Measurements from ENCODE around the gene CACNG5.

Gene CACNG5

DNA sequence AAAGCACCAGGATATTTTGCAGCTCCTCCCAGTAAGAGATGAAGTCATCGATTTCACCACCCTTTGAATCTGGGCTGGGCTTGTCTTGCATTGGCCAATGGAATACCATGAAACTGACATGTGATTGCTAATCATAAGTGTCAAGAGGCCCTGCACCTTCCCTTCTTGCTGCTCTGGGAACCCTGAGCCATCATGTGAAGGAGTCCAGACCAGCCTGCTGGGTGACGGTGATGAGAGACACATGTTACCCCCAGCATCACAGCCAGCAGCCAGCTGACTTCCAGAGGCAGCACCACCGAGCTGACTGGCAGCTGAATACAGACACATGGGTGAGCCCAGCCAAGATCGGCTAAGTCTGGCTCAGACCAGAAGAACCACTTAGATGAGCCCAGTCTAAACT, 86.0 kb downstream of the CACNG5 start:
- Histone ChIP-seq H3K4me1 (ENCODE audit: control insufficient read depth, insufficient read depth, low read length) (no peaks in the 10 kb centered on the region), H3K4me3 (ENCODE audit: low read depth, low read length) (no peak overlapping the region), H3K9me3 (ENCODE audit: control insufficient read depth, insufficient read depth, low read depth, low read length) (no peaks in the 10 kb centered on the region), H3K36me3 (ENCODE audit: control insufficient read depth in 2 of 2, insufficient read depth in 1 of 2, low read length in 2 of 2) (no peaks in the 10 kb centered on the region), H3K27ac (ENCODE audit: extremely low read depth, low read depth, low read length) (no peak overlapping the region)
- TF ChIP-seq ZNF626 (tag by site-specific recombination; IDR thresholded peaks at IDR 0.05) = no peak
- TF ChIP-seq ZNF302 (tag by site-specific recombination; IDR thresholded peaks at IDR 0.05; ENCODE audit: low read depth) = no peak
- TF ChIP-seq, protein P1, sequence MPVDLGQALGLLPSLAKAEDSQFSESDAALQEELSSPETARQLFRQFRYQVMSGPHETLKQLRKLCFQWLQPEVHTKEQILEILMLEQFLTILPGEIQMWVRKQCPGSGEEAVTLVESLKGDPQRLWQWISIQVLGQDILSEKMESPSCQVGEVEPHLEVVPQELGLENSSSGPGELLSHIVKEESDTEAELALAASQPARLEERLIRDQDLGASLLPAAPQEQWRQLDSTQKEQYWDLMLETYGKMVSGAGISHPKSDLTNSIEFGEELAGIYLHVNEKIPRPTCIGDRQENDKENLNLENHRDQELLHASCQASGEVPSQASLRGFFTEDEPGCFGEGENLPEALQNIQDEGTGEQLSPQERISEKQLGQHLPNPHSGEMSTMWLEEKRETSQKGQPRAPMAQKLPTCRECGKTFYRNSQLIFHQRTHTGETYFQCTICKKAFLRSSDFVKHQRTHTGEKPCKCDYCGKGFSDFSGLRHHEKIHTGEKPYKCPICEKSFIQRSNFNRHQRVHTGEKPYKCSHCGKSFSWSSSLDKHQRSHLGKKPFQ (tag by site-specific recombination; IDR thresholded peaks at IDR 0.05) = no peak
- TF ChIP-seq ZNF623 (tag by site-specific recombination; IDR thresholded peaks at IDR 0.05) = no peak
- no peak for TF ChIP-seq ZNF341 (tag by site-specific recombination; IDR thresholded peaks at IDR 0.05; ENCODE audit: low read depth)
- peak; percentile 30; the same call in 1 of the 2 replicates for TF ChIP-seq TRIM28 (IDR thresholded peaks at IDR 0.05; ENCODE audit: borderline replicate concordance, low read length)
- no peak for TF ChIP-seq ZNF624 (tag by site-specific recombination; IDR thresholded peaks at IDR 0.05)
- TF ChIP-seq ZNF792 (tag by site-specific recombination; IDR thresholded peaks at IDR 0.05) = no peak
- no peak for TF ChIP-seq ZBTB1 (tag by site-specific recombination; IDR thresholded peaks at IDR 0.05)
- TF ChIP-seq ZNF791 (tag by site-specific recombination; IDR thresholded peaks at IDR 0.05) = no peak
- TF ChIP-seq ZNF155 (tag by site-specific recombination; IDR thresholded peaks at IDR 0.05) = no peak
- no peak for TF ChIP-seq ZNF585B (tag by site-specific recombination; IDR thresholded peaks at IDR 0.05)
- TF ChIP-seq SETDB1 (IDR thresholded peaks at IDR 0.05; ENCODE audit: insufficient read length, low read length) = peak; percentile 41
- no peak for TF ChIP-seq BCL11B (tag by site-specific recombination; IDR thresholded peaks at IDR 0.05; ENCODE audit: low read depth)
- CTCF ChIA-PET = interaction anchor here (0.6 kb wide), 1 partner anchor 53 kb away, joined by 3 read pairs; no protein-coding TSS in a partner anchor
- POLR2A ChIA-PET = no interaction called here

DNA sequence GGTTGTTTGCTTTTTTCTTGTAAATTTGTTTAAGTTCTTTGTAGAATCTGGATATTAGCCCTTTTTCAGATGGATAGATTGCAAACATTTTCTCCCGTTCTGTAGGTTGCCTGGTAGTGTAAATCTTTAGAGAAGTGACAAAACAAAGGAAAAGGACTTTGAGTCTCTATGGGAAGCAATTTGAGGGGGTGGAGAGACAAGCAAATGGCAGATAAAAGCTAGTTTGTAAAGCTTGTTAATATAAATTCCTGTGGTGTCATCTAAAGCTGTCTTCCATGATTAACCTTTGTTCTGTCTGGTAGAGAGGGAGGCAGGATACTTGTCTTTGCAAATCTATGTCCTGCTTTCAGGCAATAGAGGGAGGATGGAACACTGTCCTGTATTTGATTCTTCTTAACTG, 89.0 kb downstream of the CACNG5 start:
- POLR2A ChIA-PET = interaction anchor here (0.5 kb wide), 1 partner anchor 435 kb away, joined by 3 read pairs; no protein-coding TSS in a partner anchor

More for the DNA sequence above, 89.0 kb downstream of the CACNG5 start:
- Histone ChIP-seq H3K4me1 (ENCODE audit: control insufficient read depth, insufficient read depth, low read length) (no peaks in the 10 kb centered on the region), H3K36me3 (ENCODE audit: control insufficient read depth in 2 of 2, insufficient read depth in 1 of 2, low read length in 2 of 2) (no peaks in the 10 kb centered on the region), H3K4me3 (ENCODE audit: low read depth, low read length) (no peak overlapping the region), H3K9me3 (ENCODE audit: control insufficient read depth, insufficient read depth, low read depth, low read length) (no peaks in the 10 kb centered on the region), H3K27ac (ENCODE audit: extremely low read depth, low read depth, low read length) (no peak overlapping the region)
- CTCF ChIA-PET = no interaction called here
- TF ChIP-seq IKZF3 (tag by site-specific recombination; IDR thresholded peaks at IDR 0.05) (no peak), TCF7L2 (IDR thresholded peaks at IDR 0.05; ENCODE audit: borderline replicate concordance, low read depth, low read length) (no peak), ZNF529 (tag by site-specific recombination; IDR thresholded peaks at IDR 0.05; ENCODE audit: insufficient replicate concordance) (no peak), ZNF768 (tag by site-specific recombination; IDR thresholded peaks at IDR 0.05) (no peak), SP2 (tag by site-specific recombination; IDR thresholded peaks at IDR 0.05) (no peak), KLF9 (tag by site-specific recombination; IDR thresholded peaks at IDR 0.05; ENCODE audit: low read depth) (no peak), BCL11A (tag by site-specific recombination; IDR thresholded peaks at IDR 0.05; ENCODE audit: low read depth) (no peak)
- TF ChIP-seq, protein P2, sequence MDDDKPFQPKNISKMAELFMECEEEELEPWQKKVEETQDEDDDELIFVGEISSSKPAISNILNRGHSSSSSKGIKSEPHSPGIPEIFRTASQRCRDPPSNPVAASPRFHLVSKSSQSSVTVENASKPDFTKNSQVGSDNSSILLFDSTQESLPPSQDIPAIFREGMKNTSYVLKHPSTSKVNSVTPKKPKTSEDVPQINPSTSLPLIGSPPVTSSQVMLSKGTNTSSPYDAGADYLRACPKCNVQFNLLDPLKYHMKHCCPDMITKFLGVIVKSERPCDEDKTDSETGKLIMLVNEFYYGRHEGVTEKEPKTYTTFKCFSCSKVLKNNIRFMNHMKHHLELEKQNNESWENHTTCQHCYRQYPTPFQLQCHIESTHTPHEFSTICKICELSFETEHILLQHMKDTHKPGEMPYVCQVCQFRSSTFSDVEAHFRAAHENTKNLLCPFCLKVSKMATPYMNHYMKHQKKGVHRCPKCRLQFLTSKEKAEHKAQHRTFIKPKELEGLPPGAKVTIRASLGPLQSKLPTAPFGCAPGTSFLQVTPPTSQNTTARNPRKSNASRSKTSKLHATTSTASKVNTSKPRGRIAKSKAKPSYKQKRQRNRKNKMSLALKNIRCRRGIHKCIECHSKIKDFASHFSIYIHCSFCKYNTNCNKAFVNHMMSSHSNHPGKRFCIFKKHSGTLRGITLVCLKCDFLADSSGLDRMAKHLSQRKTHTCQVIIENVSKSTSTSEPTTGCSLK (tag by site-specific recombination; IDR thresholded peaks at IDR 0.05) = no peak
- TF ChIP-seq, protein P3, sequence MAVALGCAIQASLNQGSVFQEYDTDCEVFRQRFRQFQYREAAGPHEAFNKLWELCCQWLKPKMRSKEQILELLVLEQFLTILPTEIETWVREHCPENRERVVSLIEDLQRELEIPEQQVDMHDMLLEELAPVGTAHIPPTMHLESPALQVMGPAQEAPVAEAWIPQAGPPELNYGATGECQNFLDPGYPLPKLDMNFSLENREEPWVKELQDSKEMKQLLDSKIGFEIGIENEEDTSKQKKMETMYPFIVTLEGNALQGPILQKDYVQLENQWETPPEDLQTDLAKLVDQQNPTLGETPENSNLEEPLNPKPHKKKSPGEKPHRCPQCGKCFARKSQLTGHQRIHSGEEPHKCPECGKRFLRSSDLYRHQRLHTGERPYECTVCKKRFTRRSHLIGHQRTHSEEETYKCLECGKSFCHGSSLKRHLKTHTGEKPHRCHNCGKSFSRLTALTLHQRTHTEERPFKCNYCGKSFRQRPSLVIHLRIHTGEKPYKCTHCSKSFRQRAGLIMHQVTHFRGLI (tag by site-specific recombination; IDR thresholded peaks at IDR 0.05) = no peak
